Stimulated activated CD8-positive, alpha-beta memory T cell treated with anti-CD3 and anti-CD28 coated beads, Interleukin-4, amount 100 ng/mL, for 4 hours (primary cell): ENCODE measurements around the gene ZNF232.
"Not testable (repeated sequence)": the region's sequence is repeated elsewhere in the genome, so short reads cannot be mapped to it uniquely, and the experiment has no call there.

Experiments used
- DNase-seq, 2 donors: peaks; one replicate each; pipeline ENCODE4 v3.0.0-alpha.2; 2020; ENCODE audit warnings: low read depth in 2 of 2, low spot score in 1 of 2

ZNF232 gene

GRCh38 chr17:5099271-5099670 is 12.4 kb downstream of the ZNF232 start:
- DNase-seq = no peak

- DNase-seq = peak in 1 of 2 donors; percentile 18
Measured at GRCh38 chr17:5097101-5097834, 14.4 kb downstream of the ZNF232 start.

- DNase-seq = no peak
Measured at GRCh38 chr17:5096731-5097100, 15.0 kb downstream of the ZNF232 start.

- DNase-seq = no peak
Measured at GRCh38 chr17:5092218-5093010, 19.3 kb downstream of the ZNF232 start.

GRCh38 chr17:5080591-5080990 is 31.1 kb downstream of the ZNF232 start:
- DNase-seq = no peak

- peak; percentile 37 to 70 for DNase-seq
Measured at GRCh38 chr17:5078106-5079028, 33.3 kb downstream of the ZNF232 start, which contains the start of gene ZFP3. Gene ZFP3, plus strand, starts transcription at chr17:5078467. Its CDS starts 13,038 bp downstream, at chr17:5091505.

DNA sequence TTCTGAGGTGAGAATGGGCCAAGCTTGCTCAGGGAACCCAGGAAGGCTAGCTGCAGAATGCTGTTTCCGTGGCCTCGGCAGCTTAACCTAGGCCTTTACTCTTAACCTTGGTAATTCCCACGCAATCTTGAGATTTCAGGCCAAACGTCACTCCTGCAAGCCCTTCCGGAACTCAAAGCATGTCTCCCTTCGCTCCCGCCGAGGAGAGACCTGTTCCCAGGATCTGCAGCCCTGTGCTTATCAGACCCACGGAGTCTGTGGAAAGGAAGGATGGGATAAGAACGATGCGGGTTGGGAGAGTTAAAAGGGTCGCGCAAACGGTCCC is 33.9 kb downstream of the ZNF232 start:
- DNase-seq = no peak

GRCh38 chr17:5077275-5077674 is 34.4 kb downstream of the ZNF232 start:
- not testable (repeated sequence) for DNase-seq

DNA sequence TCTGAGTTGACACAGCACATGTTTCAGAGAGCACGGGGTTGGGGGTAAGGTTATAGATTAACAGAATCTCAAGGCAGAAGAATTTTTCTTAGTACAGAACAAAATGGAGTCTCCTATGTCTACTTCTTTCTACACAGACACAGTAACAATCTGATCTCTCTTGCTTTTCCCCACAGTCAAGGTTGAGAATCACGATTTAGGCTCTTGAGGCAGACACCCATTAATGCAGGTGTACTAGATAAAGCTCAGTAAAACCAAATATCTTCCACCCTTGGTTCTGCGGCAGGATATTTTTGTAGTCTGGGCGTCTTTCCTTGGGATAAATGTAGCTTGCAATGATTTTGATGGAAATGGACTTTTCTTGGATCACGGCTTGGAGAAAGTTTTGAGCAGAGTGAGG is 36.2 kb downstream of the ZNF232 start:
- DNase-seq = not testable (repeated sequence)

- no peak for DNase-seq
Measured at GRCh38 chr17:5069724-5070123, 42.0 kb downstream of the ZNF232 start.

- no peak for DNase-seq
Measured at GRCh38 chr17:5068236-5068635, 43.4 kb downstream of the ZNF232 start.

DNA sequence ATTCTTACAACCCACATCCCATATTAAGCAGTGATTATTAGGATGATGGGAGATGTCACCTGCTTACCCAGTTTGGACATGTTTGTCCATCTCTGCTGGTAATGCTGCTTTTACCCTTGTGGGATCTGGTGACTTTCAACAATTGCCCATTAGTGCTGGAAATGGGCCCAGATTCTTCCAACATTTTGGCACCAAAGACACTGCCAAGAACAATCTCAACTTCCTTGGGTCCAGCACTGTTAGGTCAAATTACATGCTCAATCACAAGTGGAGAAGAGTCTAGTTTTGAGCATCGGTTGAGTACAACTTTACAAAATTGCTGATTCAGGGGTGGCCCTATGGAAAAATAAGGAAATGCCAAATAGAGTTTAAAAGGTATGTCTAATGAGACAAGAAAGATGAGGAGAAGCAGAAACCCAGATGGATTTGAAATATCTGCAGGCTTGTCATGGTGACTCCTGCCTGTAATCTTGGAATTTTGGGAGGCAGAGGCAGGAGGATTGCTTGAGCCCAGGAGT is 46.4 kb downstream of the ZNF232 start:
- no peak for DNase-seq
